HG02798 (cell line): ENCODE results near the gene ERFL.

Experiments
- ATAC-seq: cut with Tn5 transposase; IDR thresholded peaks from one replicate; pipeline ENCODE4 v1.9.1; 2021; ENCODE audit warnings: mild to moderate bottlenecking; ENCODE audit not compliant: unreplicated experiment, poor library complexity

Gene ERFL

DNA sequence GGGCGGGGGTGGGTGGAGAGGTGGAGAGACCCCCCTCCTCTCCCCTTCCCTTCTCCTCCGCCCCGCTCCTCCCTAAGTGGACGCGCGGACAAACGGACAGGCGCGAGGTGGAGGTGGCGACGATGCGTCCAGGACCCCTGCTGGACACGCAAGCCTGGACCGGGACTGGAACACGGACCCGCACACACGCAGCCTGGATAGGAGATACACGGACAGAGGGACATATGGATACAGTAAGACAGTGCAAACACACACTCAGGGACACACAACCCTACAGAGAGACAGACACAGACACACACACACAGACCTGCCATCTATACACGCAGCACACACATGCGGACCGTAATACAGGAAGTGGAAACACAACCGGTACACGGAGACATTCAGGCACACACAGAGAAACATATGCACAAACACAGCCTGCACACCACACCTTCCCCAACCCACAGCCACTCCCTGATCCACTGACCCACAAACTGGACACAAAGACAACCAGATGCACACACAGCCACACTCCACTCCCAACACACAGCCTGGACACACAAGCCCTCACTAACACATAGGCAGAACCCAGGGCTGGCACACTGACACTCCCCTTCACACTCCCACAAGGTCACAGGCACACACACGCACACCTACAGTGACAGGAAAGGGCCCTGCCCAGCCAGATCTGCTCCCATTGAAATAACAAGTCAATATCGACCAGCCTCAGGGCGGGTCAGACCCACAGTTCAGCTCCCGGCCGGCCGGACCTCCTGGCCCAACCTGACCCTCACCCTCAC, 696 bp upstream of the ERFL start:
- no peak for ATAC-seq

DNA sequence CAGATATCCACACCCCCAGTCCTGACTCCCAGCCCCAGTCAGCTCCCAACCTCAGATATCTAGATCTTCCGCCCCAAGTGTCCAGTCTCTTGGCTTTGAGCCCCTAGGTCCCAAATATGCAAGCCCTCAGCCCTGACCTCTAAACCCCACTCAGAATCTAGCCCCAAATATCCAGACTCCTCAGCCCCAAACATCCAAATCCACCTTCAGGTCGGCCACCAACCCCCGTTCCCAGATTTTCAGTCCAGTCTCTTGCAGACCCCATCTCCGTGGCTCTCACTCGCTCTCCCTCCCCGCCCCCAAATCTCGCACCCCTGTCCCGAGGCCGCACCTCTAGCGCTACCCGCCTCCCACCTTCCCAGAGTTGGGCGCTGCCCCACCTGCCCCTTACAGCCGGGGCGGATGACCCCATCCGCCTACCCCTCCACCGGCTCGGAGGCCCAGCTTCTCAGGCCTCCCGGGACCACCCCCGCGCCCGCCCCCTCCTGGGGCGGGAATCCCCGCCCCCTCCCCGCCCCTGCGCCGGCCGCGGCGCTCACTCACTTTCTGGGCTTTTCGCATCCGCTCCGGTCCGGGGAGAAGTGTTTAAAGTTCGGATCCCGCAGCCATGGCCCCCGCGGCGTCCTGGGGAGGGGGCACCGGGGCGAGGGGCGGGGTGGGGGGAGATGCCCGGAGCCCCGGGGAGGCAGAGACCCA, 604 bp downstream of the ERFL start:
- ATAC-seq = no peak

DNA sequence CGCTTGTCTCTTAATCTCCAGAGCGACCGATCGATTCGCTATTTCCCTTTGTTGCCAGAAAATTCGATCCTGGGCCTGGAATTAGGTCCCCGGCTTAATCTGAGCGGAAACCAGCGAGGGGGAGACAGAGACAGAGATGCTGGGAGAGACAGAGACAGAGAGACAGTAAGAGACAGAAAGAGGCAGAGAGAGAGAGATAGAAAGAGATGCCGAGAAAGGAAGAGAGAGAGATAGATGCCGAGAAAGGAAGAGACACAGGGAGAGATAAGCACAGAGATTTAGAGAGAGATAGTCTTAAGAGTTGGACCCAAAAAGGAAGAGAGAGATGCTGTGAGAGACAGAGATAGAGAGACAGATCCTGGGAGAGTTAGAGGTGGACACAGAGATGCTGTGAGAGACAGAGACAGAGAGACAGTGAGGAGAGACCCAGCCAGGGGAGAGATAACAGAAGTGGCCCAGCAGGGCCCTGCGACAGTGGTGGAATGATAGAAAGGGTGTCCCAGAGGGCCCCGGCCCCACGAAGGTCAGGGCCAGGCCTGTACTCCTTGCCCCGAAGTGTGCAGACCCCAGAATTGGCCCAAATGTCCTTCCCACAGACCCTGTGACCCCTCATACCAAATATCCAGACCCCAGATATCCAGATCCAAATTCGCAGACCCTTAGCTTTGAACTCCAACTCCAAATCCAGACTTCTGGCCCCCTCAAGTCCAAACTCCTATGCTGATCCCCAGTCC, 1.3 kb downstream of the ERFL start:
- no peak for ATAC-seq

DNA sequence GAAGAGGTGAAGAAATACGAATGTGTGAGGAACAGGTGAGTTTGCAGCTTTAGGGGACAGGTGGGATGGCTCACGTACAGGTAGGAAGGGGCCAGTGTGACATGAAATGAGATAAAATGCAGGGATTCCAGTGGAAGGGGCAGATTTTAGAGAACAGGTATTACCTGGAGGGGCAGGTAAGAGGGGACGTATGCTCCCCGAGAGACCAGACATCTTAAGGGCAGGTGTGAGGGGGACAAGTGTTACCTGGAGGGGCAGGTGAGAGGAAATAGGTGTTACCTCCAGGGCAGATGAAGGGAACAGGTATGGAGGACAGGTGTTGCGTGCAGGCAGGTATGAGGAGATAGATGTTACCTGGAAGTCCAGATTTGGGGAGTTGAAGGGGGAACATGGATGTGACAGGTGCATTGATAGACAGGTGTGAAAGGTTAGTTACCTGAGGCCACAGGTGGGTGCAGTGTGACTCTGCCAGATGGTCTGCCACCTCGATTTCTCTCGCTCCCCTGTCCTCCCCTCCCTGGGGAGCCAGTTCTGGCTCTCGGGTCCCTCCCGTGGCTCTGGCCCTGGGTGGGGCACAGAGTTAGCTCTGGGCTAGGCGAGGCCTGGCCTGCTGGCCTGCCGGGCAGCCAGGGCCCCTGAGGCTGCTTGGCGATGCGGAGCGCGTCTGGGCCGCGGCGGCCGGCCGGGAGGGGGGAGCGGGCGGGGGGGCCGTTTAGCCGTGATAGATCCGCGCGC, 2.1 kb downstream of the ERFL start:
- no peak for ATAC-seq

DNA sequence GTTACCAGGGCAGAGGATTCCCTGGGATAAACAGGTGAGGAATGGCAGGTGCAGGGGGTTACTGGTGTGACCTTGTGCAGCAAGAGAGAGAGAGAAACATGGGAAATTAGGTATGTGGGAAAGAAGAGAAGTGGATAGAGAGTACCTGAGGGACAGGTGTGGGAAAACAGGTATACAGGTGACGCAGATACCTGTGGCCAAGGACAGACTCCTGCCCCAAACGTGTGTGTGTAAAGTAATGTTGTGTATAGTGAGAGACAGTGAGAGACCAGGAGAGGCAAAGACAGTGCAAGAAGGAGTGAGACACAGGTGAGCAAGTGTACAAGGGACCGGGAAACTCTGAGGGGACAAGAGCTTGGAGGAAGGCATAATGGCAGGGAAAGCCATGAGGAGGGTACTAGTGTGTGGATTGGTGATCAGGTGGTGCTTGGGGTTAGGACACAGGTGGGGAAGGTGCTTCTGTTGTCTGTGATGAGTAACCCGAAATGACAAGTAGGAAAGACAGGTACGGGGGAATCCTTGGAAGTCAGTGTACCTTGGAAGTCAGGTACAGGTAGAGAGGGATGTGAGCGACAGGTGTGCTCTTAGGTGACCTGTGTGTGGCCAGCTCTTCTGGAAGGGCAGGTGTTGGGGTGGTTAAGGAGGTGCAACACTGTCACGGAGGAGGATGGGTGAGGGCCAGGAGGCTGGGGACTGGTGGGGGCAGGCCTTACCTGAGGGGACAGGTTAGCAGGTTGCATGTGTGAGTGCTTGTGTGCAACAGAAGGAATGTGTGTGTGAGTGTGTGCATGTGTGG, 2.8 kb downstream of the ERFL start:
- no peak for ATAC-seq

DNA sequence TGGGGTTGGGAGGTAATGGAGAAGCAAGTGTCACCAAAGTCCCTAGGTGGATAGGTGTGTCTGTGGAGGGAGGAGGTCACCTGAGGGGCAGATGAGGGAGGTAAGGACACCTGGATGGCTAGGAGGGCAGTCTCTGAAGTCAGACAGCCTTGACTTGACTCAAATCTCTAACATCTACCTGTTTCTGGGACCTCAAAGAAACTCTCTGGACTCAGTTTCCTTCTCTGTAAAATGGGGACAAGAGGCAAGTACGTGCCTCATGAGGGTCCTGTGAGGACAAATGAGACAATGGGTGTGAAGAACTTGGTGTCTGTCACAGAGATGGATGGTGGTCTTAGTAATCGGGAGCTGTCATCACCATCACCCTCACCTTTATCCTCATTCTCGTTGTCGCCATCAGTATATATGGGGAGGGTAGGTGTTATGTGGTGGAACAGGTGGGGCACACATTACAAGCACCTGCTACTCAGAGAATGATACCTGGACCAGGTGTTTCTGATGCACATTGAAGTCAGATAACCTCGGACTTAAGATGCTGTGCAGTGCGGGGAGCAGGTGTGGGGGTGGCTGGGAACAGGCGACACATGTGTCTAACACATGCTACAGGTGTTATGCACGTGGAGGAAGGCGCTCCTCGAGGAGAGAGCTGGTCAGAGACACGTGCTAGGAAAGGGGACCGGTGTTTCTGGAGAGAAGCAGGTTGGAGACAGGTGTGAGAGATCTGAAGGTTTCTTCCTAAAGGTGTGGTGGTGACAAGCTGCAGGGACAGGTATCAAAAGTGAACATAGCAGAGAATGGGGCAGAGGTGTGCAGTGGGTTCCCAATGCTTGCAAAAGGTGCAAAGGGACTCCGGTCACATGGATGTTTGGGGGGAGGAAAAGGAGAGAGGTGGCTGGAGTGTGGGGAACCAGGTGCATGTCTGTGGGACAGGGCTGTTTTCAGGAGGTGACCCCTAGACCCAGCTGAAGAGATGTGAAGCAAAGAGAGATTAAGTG, 3.8 kb downstream of the ERFL start:
- no peak for ATAC-seq

DNA sequence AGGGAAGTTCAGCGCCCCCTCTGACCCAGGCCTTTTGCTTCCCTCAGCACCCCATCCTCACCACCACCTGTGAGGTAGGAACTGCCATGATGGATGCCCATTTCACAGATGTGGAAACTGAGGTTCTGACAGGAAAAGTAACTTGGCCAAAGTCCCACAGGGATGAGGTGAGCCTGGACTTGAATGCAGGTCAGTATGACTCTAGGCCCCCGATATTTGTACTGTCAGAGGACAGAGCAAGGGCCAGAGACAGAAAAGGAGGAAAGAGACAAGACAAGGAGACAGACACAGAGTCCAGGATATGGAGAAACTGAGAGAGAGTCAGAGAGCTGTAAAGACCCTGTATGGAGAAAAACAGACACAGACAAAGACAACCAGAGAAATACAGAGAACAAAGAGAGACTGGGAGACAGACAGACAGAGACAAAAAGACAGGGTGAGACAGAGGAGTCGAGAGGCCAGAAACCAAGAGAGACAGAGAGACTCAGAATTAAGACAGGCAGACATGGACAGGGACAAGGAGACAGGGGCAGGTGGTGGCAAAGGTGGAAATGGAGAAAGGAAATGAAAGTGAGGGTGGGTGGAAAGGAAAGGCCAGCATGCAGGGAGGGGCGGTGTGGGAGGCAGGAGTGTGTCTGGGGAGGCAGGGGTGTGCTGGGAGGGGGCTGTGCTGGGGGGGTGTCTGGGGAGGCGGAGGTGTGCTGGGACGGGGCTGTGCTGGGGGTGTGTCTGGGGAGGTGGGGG, 5.0 kb downstream of the ERFL start:
- ATAC-seq = no peak

DNA sequence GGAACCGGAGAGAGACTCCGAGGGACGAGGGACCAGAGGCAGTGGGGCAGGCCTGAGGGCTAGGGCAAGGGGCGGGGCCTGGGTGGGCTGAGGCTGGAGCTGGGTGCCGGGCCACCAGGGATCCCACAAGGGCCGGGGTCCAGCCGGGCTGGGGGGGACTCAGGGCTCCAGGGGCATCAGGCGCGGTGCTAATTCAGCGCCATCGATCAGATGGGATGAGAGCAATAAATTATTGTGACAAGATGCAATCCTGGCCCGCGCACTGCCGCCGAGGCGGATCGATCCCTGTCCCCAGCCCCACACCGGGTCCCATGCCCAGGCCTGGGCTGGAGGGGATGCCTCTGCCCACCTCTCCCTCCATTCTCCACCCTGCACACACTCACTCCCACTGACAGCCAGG, 5.7 kb downstream of the ERFL start:
- ATAC-seq = no peak

DNA sequence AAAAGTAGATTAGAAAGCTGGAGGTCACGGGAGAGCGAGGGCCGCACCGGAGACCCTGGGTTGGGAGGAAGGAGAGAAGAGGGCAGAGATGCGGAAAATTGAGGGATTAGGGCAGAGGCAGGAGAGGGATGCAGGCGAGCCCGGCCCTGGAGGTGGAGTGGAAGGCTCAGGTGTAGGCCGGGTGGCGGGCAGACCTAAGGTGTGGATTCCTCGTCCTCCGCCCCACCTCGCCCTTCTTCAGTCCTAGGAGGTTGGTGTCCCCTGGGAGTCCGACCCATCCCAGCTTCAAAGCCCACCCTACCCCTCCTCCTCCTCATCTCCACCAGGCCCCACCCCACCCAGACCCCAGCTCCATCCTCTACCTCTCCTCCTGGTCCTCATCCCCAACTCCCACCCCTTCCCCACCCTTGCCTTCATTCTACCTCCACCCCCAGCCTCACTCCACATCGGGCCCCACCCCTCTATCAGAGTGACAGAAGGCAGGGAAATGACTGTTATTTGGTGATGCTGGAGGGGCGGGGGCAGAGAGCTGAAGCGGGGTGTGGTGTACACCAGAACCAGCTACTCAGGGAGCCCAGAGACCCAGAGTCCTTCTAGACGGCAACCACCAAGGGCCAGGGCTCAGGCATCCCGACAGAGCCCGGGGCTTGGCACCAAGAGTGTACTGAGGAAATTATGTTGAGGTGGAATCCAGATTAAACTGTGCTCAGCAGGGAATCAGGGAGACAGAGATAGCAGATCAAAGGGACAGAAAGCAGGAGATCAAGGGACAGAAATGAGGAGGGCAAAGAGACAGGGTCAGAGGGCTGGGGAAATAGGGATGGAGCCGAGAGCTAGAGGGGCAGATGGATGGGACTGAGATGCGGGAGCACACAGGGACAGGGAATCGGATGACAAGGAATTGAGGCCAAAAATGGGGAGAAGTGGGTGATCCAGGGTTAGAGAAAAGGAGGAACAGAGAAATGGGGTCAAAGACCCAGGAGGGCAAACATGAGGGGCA, 6.4 kb downstream of the ERFL start:
- ATAC-seq = no peak

DNA sequence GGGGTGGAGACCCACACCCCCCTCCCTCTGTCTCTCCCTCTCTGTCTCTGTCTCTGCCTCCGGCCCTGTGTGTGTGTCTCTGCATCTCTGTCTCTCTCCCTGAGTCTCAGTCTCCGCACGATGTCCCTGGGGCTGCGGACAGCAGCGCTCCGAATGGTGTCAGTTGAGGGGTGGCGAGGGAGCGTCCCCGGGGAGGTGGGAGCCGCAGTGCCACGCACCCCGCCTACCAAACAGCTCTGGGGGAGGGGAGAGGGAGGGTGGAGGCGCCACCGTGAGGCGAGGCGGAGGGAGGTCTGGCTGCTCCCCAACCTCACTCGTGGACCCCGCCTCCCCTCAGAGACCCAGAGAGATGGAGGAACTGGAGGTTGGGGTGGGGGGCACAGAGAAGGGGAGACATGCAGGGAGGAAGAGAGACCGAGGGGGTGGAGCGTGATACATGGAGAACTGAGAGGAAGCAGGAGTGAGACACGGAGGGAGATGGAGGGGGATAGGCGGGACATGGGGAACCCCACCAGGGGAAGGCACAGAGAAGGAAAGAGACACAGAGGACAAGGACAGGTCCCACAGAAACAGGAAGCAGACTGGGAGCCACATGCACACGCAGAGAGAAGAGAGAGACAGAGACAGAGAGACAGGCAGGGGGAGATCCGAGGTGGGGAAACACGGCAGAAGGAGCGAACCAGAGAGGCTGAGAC, 7.2 kb downstream of the ERFL start:
- no peak for ATAC-seq

DNA sequence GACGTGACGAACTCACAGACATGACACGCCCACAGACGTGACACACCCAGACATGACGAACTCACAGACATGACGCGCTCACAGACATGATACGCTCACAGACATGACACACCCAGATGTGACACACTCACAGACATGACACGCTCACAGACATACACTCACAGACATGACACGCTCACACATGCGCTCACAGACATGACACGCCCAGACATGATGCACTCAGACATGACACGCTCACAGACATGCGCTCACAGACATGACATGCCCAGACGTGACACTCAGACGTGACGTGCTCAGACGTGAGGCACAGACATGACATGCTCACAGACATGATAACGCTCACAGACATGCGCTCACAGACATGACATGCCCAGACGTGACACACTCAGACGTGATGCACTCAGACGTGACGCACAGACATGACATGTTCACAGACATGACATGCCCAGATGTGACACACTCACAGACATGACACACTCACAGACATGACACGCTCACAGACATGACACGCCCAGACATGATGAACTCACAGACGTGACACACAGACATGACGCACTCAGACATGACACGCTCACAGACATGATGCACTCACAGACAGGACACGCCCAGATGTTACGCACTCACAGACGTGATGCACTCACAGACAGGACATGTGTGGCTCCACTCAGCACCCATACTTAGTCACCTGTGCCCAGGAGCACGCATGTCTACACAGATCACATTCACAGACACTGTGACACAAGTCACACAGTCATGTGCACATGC, 8.1 kb downstream of the ERFL start:
- ATAC-seq = no peak

DNA sequence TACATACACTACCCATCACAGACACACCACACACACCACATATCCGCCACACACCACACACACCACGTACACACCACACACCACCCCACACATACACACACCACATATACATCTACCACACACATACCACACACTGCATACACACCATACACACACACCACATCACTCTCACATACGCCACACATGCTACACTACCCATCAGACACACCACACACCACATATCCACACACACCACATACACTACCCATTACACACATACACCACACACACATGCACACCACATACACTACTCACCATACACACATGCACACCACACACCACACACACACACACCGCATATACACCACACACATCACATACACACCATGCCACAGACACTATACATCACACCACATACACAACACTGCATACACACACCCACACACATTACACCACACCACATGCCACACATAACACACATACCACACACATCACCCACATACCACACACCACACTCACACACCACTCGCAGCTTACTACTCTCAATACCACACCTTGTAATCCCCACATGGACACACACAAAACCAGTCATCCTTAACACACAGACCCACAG, 9.5 kb downstream of the ERFL start:
- no peak for ATAC-seq

DNA sequence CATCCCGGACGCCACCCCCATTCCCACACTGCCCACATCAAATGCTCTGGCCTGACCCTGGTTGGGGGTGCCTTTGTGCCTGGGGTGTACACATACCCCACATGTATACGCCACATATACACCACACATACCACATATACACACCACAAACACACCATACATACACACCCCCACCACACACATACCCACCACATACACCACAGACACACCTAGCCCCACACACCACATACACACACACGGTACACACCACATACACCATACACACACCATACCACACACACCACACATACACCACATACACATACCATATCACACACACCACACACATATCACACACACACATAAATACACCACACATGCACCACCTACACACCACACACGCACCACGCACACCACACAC, 10.2 kb downstream of the ERFL start:
- ATAC-seq = no peak

DNA sequence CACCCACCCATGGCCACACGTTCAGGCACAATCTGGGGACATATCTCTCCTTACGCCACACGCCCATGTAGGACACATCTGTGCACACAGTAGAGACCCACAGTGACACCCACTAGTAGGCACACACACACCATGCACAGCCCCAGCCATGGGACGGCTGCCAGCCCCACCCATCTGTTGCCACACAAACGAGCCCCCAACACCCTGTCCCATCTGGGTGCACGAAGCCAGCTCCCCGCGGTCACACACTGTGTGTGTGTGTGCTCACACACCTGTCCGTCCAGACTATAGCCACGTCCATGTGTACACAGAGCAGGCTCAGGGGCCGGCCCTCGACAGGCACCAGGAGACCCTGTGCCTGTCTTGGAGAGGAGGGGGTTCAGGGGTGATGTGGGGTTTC, 10.6 kb downstream of the ERFL start:
- no peak for ATAC-seq

DNA sequence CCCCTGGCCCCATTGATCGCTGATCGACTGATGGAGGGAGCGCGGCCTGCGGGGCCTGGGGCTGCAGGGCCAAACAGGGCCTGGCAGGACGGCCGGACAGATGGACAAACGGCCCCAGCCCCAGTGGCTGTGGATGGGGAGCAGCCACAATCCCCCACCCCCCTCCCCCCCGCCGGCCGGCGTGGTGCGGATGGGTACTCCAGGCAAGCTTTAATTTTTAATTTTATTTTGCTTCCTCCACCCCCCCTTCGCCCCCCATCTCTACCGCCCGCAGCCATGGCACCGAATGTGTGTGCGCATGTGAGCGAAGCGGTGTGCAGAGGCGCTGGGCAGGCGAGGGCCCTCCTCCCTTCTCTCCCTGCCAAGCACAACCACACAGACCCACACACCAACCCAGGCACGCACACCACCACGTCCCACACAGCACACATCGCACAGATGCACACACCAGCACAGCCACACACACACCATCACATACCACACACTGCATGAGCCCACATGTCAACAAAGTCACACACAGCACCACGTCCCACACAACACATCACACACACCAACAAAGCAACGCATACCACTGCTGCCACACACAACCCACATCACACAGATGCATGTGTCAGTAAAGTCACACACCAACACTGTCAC, 12.4 kb downstream of the ERFL start:
- ATAC-seq = no peak
